ENCODE results near the gene RAB28.

The RAB28 gene

GRCh38 chr4:13509442-13509841 lies 25.3 kb upstream of the RAB28 start:
- no peaks in the 10 kb centered on the region for H4K20me1 ChIP-seq (ENCODE audit: insufficient read depth, low read length)
- H2AFZ ChIP-seq (ENCODE audit: low read depth, low read length), result no peak overlapping the region
- no peak overlapping the region for H3K4me2 ChIP-seq (ENCODE audit: low read length)
- H3K79me2 ChIP-seq (ENCODE audit: low read length), result no peaks in the 10 kb centered on the region
- no peak overlapping the region for H3K4me3 ChIP-seq (ENCODE audit: low read length)
- no peak overlapping the region for H3K9ac ChIP-seq (ENCODE audit: low read length)
- H3K27ac ChIP-seq (ENCODE audit: low read length), result no peak overlapping the region
- no peaks in the 10 kb centered on the region for H3K9me3 ChIP-seq (ENCODE audit: insufficient read depth, low read length)
- H3K27me3 ChIP-seq (ENCODE audit: low read depth, low read length), result no peaks in the 10 kb centered on the region
- no peaks in the 10 kb centered on the region for H3K36me3 ChIP-seq (replicated peaks; ENCODE audit: low read depth, low read length)
- no peak for TF ChIP-seq CTCF (IDR thresholded peaks at IDR 0.05; ENCODE audit: low read depth, low read length)
- TF ChIP-seq EZH2phosphoT487 (IDR thresholded peaks at IDR 0.05; ENCODE audit: low read depth), result no peak
- no peaks in the 10 kb centered on the region for H3K4me1 ChIP-seq (ENCODE audit: low read length)

DNA sequence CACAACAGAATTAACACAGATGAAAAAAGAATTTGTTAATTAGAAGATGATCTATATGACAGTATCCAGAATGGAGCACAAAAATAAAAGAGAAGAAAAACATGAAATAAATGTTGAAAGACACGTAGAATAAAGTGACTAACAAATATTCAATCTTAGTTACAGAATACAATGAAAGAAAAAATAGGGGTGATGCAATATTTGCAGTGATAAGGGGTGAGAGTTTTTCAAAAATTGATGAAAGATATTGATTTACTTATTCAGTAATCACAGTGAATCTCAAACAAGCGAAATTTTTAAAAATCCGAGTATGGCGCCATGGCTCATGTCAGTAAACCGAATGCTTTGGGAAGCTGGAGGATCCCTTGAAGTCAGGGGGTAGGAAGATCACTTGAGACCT lies 20.2 kb upstream of the RAB28 start:
- H3K4me1 ChIP-seq (ENCODE audit: low read length), result no peaks in the 10 kb centered on the region
- H3K4me2 ChIP-seq (ENCODE audit: low read length), result no peak overlapping the region
- no peak overlapping the region for H3K4me3 ChIP-seq (ENCODE audit: low read length)
- H3K27me3 ChIP-seq (ENCODE audit: low read depth, low read length), result no peaks in the 10 kb centered on the region
- H3K27ac ChIP-seq (ENCODE audit: low read length), result no peak overlapping the region
- no peak overlapping the region for H2AFZ ChIP-seq (ENCODE audit: low read depth, low read length)
- no peaks in the 10 kb centered on the region for H3K36me3 ChIP-seq (replicated peaks; ENCODE audit: low read depth, low read length)
- H3K9ac ChIP-seq (ENCODE audit: low read length), result no peak overlapping the region
- no peaks in the 10 kb centered on the region for H3K9me3 ChIP-seq (ENCODE audit: insufficient read depth, low read length)
- H3K79me2 ChIP-seq (ENCODE audit: low read length), result no peaks in the 10 kb centered on the region
- TF ChIP-seq CTCF (IDR thresholded peaks at IDR 0.05; ENCODE audit: low read depth, low read length), result no peak
- no peak for TF ChIP-seq EZH2phosphoT487 (IDR thresholded peaks at IDR 0.05; ENCODE audit: low read depth)
- no peaks in the 10 kb centered on the region for H4K20me1 ChIP-seq (ENCODE audit: insufficient read depth, low read length)

- Histone ChIP-seq H3K79me2 (ENCODE audit: low read length) (no peaks in the 10 kb centered on the region), H3K36me3 (replicated peaks; ENCODE audit: low read depth, low read length) (no peaks in the 10 kb centered on the region), H3K9ac (ENCODE audit: low read length) (no peak overlapping the region), H3K4me1 (ENCODE audit: low read length) (peaks cover 6% of the 10 kb centered on the region), H3K9me3 (ENCODE audit: insufficient read depth, low read length) (no peaks in the 10 kb centered on the region), H2AFZ (ENCODE audit: low read depth, low read length) (no peak overlapping the region), H3K4me3 (ENCODE audit: low read length) (no peak overlapping the region), H3K27ac (ENCODE audit: low read length) (no peak overlapping the region), H4K20me1 (ENCODE audit: insufficient read depth, low read length) (no peaks in the 10 kb centered on the region), H3K27me3 (ENCODE audit: low read depth, low read length) (no peaks in the 10 kb centered on the region), H3K4me2 (ENCODE audit: low read length) (no peak overlapping the region)
- no peak for TF ChIP-seq CTCF (IDR thresholded peaks at IDR 0.05; ENCODE audit: low read depth, low read length)
- TF ChIP-seq EZH2phosphoT487 (IDR thresholded peaks at IDR 0.05; ENCODE audit: low read depth), result no peak
Measured at GRCh38 chr4:13498469-13498868, 14.3 kb upstream of the RAB28 start.

DNA sequence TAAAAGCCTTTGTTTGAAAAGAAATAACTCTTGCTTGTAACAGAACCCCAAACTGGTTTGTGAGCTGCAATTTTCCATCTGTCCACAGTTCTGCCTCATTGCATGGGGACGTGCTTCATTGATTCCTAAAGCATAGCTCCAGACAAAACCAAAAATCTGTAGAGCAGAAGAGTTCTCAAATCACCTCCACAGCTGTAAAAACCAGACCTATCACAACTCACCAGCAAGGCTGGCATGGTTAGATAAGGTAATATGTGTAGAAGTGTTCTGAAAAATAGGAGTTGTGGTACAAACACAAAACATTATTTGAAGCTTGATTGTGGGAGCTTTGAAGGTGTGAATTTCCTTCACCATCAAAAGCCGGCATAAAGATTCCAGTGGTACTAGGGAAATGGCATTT lies 12.5 kb upstream of the RAB28 start:
- Histone ChIP-seq H3K4me1 (ENCODE audit: low read length) (peaks cover 6% of the 10 kb centered on the region), H3K4me3 (ENCODE audit: low read length) (no peak overlapping the region), H3K27me3 (ENCODE audit: low read depth, low read length) (no peaks in the 10 kb centered on the region), H3K9ac (ENCODE audit: low read length) (no peak overlapping the region), H3K4me2 (ENCODE audit: low read length) (no peak overlapping the region), H2AFZ (ENCODE audit: low read depth, low read length) (no peak overlapping the region), H4K20me1 (ENCODE audit: insufficient read depth, low read length) (no peaks in the 10 kb centered on the region), H3K27ac (ENCODE audit: low read length) (no peak overlapping the region), H3K79me2 (ENCODE audit: low read length) (no peaks in the 10 kb centered on the region), H3K9me3 (ENCODE audit: insufficient read depth, low read length) (no peaks in the 10 kb centered on the region), H3K36me3 (replicated peaks; ENCODE audit: low read depth, low read length) (no peaks in the 10 kb centered on the region)
- TF ChIP-seq CTCF (IDR thresholded peaks at IDR 0.05; ENCODE audit: low read depth, low read length), result no peak
- TF ChIP-seq EZH2phosphoT487 (IDR thresholded peaks at IDR 0.05; ENCODE audit: low read depth), result no peak
